ENCODE results near the gene RTRAF. TPM values are rescaled to one million over a fixed set of nuclear protein-coding genes. Genes with fewer than 3 reads are reported as not detected.

RTRAF gene
- polyA plus RNA-seq, 1 experiment, result 205 TPM

GRCh38 chr14:51977075-51977474, 12.3 kb upstream of the RTRAF start:
- DNase-seq (ENCODE audit: low read depth), result no peak
- no peak overlapping the region for H3K4me3 ChIP-seq (ENCODE audit: low read depth, low read length)
- TF ChIP-seq CTCF (IDR thresholded peaks at IDR 0.05; ENCODE audit: insufficient read depth, low read depth, low read length), result no peak
- ChIA-PET CTCF (interaction anchor here (0.6 to 8.7 kb wide), 5 partner anchors 7 to 694 kb away, joined by 3 to 70 read pairs (median 9); no protein-coding TSS in a partner anchor), POLR2A (no interaction called here)
- H3K27me3 ChIP-seq (ENCODE audit: control insufficient read depth, insufficient read depth, low read length), result peaks cover 2% of the 10 kb centered on the region; the same call in 1 of the 2 replicates
- H3K36me3 ChIP-seq (ENCODE audit: control insufficient read depth, insufficient read depth, low read length), result no peaks in the 10 kb centered on the region

- no peak for TF ChIP-seq CTCF (IDR thresholded peaks at IDR 0.05; ENCODE audit: insufficient read depth, low read depth, low read length)
- no peak for DNase-seq (ENCODE audit: low read depth)
- ChIA-PET CTCF (interaction anchor here (0.8 to 8.7 kb wide), 34 partner anchors 9 to 696 kb away, joined by 3 to 70 read pairs (median 4); partner anchors contain the start of gene GNG2), POLR2A (no interaction called here)
- Histone ChIP-seq H3K4me3 (ENCODE audit: low read depth, low read length) (no peak overlapping the region), H3K27me3 (ENCODE audit: control insufficient read depth, insufficient read depth, low read length) (peaks cover 4% of the 10 kb centered on the region; the same call in 1 of the 2 replicates), H3K36me3 (ENCODE audit: control insufficient read depth, insufficient read depth, low read length) (no peaks in the 10 kb centered on the region)
Observed at GRCh38 chr14:51978681-51979085, 10.7 kb upstream of the RTRAF start.

GRCh38 chr14:51979088-51979709, 10.1 kb upstream of the RTRAF start:
- CTCF ChIA-PET, result interaction anchor here (0.8 to 8.7 kb wide), 32 partner anchors 8 to 696 kb away, joined by 3 to 70 read pairs (median 4); partner anchors contain the start of gene GNG2

GRCh38 chr14:51981218-51981854, 8.0 kb upstream of the RTRAF start:
- CTCF ChIA-PET, result interaction anchor here (1.2 to 8.7 kb wide), 5 partner anchors 14 to 203 kb away, joined by 3 to 70 read pairs (median 4); no protein-coding TSS in a partner anchor
- POLR2A ChIA-PET, result interaction anchor here (0.5 kb wide), 1 partner anchor 45 kb away, joined by 11 read pairs; no protein-coding TSS in a partner anchor
- TF ChIP-seq CTCF (IDR thresholded peaks at IDR 0.05; ENCODE audit: insufficient read depth, low read depth, low read length), result no peak
- Histone ChIP-seq H3K36me3 (ENCODE audit: control insufficient read depth, insufficient read depth, low read length) (no peaks in the 10 kb centered on the region), H3K4me3 (ENCODE audit: low read depth, low read length) (no peak overlapping the region), H3K27me3 (ENCODE audit: control insufficient read depth, insufficient read depth, low read length) (peaks cover 4% of the 10 kb centered on the region; the same call in 1 of the 2 replicates)
- DNase-seq (ENCODE audit: low read depth), result no peak

More at GRCh38 chr14:51979088-51979709, 10.1 kb upstream of the RTRAF start:
- POLR2A ChIA-PET, result no interaction called here
- Histone ChIP-seq H3K4me3 (ENCODE audit: low read depth, low read length) (no peak overlapping the region), H3K27me3 (ENCODE audit: control insufficient read depth, insufficient read depth, low read length) (peaks cover 4% of the 10 kb centered on the region; the same call in 1 of the 2 replicates), H3K36me3 (ENCODE audit: control insufficient read depth, insufficient read depth, low read length) (no peaks in the 10 kb centered on the region)
- DNase-seq (ENCODE audit: low read depth), result no peak
- TF ChIP-seq CTCF (IDR thresholded peaks at IDR 0.05; ENCODE audit: insufficient read depth, low read depth, low read length), result peak; percentile 90

- Histone ChIP-seq H3K27me3 (ENCODE audit: control insufficient read depth, insufficient read depth, low read length) (no peaks in the 10 kb centered on the region), H3K4me3 (ENCODE audit: low read depth, low read length) (no peak overlapping the region), H3K36me3 (ENCODE audit: control insufficient read depth, insufficient read depth, low read length) (no peaks in the 10 kb centered on the region)
- DNase-seq (ENCODE audit: low read depth), result no peak
- ChIA-PET POLR2A (no interaction called here), CTCF (interaction anchor here (1.1 to 1.2 kb wide), 2 partner anchors 10 to 11 kb away, joined by 3 read pairs; no protein-coding TSS in a partner anchor)
- TF ChIP-seq CTCF (IDR thresholded peaks at IDR 0.05; ENCODE audit: insufficient read depth, low read depth, low read length), result no peak
Observed at GRCh38 chr14:51988221-51988620, 1.1 kb upstream of the RTRAF start.

Data from BJ (cell line).